HG03469 (cell line): Measurements from ENCODE around the gene MLLT10.

Source experiments
- ATAC-seq: cut with Tn5 transposase; IDR thresholded peaks from one replicate; pipeline ENCODE4 v1.9.1; 2021; ENCODE audit warnings: mild to moderate bottlenecking, moderate library complexity, moderate number of reproducible peaks; ENCODE audit not compliant: unreplicated experiment

Gene MLLT10

GRCh38 chr10:21759232-21759631, 225.2 kb downstream of the MLLT10 start:
- ATAC-seq, result no peak

- ATAC-seq, result no peak
Measured at GRCh38 chr10:21760332-21760731, 226.3 kb downstream of the MLLT10 start.

- no peak for ATAC-seq
Measured at GRCh38 chr10:21764466-21765189, 230.6 kb downstream of the MLLT10 start.

GRCh38 chr10:21769041-21769440, 235.0 kb downstream of the MLLT10 start:
- ATAC-seq, result no peak

GRCh38 chr10:21771219-21771618, 237.2 kb downstream of the MLLT10 start:
- ATAC-seq, result no peak

- no peak for ATAC-seq
Measured at GRCh38 chr10:21776883-21777282, 242.9 kb downstream of the MLLT10 start.

GRCh38 chr10:21791276-21791675, 257.2 kb downstream of the MLLT10 start:
- no peak for ATAC-seq
